NCI-H446 treated with DMSO at 0.1 percent for 48 hours (cell line): ENCODE measurements around the gene GNG7.
A peak's percentile ranks its signal among the peaks of the same experiment; 100 is the strongest.
"Not testable (repeated sequence)": the region's sequence is repeated elsewhere in the genome, so short reads cannot be mapped to it uniquely, and the experiment has no call there.

Experiments
- DNase-seq: peaks from one replicate; lab custom pipeline; 2025; lab: John Stamatoyannopoulos, UW

Gene GNG7

DNA sequence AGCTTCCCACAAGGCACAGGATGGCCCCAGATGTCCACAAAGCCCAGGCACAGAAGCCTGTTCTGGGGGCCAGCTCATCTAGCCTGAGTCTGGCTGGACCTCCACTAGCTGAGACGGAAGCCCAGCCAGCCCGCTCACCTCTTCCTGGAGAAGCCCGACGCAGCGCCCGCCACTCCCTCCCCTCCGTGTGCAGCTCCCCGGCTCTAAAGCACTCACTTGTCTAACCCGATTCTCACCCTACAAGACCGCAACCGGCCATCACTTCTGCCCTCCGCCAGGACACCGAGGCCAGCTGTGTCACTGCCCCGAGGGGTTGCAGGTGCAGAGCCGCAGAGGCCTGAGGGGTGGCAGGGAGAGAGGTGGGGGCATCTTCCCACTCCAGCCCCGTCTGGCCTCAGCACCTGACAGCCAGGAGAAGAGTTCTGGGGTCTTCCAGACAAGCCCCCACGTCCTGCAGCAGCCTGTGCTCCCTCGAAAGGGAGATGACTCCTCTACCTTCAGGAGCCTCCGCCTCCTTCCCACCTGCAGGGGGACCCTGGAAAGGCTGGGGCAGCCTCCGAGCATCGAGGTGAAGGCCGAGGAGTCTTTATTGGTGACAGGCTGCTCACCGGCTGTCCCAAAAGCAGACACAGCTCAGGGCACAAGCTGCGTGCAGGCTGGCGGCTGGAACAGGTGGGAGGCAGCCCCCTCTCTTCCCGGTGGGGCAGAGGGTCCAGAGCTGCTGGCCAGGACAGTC lies 24.6 kb upstream of the GNG7 start:
- DNase-seq = no peak

GRCh38 chr19:2726160-2726855 lies 23.8 kb upstream of the GNG7 start:
- no peak for DNase-seq

DNA sequence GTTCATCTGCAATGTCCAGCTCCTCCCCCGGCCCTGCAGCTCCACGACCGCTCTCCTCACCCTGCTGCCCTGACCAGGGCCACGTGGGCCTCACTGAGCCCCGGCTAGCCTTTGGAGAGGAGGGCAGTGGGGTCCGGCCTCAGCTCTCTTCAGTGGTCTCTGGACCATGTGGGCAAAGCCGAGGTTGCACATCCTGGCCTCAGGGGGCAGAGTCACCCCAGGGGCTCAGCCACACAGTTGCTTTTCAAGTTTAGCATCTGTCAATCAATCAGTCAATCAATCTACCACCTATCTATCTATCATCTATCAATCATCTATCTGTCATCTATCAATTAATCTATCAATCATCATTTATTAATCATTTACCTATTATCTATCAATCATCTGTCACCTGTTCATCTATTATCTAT lies 21.7 kb upstream of the GNG7 start:
- no peak for DNase-seq

DNA sequence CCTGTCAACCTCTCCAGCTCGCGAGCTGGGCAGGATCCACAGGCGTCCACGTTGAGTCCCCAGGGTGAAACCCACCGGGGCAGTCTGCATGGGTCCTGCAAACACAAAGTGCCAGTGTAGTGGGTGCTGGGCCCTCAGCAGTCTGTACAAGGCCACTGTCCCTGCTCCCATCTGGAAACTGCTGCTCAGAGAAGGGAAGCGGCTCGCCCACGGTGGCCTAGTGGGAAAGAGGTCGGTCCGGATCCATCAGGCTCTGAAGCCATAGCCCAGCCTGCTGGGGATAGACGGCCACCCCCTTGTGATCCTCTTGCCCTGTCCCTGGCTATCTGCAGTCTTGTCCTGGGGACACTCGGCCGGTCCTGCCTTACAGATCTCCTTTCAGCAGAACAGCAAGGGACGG lies 21.3 kb upstream of the GNG7 start:
- no peak for DNase-seq

- no peak for DNase-seq
These were observed 20.8 kb upstream of the GNG7 start for GRCh38 chr19:2723345-2723715.

GRCh38 chr19:2722541-2723344 lies 20.2 kb upstream of the GNG7 start:
- DNase-seq = no peak

DNA sequence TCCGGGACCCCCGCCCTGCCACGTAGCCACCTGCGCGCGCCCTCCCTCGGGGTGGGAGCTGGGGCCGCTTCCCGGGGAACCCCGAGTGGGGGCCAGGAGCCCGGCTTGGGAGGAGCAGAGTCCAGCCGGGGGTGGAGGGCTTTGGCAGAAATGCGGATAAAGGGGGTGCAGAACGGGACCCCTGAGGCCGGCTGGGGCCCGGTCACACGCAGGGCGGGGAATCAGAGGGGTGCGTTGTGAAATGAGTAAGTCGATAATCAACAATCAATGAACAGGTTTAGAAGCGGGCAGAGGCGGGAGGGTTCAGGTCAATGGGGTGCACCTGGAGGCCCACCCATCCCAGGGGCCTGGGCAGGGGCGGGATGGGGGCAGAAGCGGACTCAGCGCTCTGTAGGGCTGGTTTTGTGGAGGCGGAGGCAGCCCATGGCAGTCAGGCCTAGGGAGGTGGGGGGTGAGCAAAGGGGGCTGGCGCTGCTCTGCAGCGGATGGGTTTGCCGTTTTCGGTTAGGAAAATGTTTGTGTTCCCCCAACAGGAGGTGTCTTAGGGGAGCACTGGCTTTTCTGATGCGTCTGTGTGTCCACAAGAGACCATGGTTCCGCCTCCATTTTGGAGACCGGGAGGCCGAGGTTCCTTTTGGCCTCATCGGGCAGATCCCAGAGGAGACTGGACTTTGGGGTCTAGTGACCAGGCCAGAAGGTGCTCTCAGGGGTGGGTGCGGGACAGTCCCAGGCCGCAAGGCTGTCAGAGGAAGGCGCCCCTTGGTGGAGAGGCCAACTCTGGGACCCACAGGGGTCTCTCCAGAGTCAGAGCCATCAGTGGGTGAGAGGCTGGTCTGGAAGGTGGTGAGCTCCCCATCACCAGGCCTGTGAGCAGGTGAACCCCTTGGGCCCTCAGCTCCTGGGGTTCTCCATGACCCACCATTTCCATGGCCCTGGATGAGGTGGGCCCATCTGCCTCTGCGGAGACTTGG lies 19.4 kb upstream of the GNG7 start:
- no peak for DNase-seq

- no peak for DNase-seq
These were observed 18.5 kb upstream of the GNG7 start, which contains the start of gene DIRAS1 for GRCh38 chr19:2720777-2721569. TSS of gene DIRAS1 (minus strand) at chr19:2721372. CDS start at chr19:2717806, 3,566 bp downstream.

DNA sequence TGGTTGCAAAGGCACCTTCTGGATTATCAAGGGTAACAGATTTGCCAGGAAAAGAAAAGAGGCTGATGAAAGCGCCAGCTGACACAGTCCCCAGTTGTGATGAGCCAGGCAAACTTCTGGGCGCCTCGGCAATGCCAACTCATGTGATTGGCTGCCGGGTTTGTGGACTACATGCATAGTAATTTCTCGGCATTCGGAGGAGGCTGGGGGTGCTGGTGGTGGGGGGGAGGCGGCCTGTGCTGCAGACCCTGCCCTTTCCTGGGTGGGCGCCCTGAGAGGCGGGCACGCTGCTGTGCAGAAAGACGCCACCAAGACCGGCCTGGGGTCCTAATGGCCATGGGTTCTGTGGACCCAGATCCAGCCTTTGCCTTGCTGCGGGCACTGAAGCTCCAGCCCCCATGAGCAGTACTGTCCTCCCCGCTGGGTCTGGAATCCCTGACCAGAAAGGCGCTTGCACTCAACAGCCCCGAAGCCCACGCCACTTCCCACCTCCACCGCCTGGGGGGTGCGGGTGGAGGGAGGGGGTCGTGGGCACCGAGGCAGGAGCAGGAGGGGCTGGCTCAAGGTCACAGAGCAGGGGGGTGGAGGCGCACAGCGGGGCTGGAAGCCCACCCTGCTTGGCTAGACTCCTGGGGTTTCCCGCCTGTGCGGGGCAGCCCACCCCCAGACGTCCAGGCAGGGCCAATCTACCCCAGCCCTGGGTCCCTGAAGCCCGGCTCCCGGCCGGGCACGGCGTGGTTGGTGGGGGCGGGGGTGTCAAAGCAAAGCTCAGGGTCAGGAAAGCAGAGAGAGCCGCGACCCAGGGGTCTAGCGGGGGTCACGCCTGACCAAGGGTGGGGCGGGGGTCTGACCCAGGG lies 17.7 kb upstream of the GNG7 start:
- peak; percentile 10 for DNase-seq

GRCh38 chr19:2719232-2719735 lies 16.8 kb upstream of the GNG7 start:
- DNase-seq = no peak

DNA sequence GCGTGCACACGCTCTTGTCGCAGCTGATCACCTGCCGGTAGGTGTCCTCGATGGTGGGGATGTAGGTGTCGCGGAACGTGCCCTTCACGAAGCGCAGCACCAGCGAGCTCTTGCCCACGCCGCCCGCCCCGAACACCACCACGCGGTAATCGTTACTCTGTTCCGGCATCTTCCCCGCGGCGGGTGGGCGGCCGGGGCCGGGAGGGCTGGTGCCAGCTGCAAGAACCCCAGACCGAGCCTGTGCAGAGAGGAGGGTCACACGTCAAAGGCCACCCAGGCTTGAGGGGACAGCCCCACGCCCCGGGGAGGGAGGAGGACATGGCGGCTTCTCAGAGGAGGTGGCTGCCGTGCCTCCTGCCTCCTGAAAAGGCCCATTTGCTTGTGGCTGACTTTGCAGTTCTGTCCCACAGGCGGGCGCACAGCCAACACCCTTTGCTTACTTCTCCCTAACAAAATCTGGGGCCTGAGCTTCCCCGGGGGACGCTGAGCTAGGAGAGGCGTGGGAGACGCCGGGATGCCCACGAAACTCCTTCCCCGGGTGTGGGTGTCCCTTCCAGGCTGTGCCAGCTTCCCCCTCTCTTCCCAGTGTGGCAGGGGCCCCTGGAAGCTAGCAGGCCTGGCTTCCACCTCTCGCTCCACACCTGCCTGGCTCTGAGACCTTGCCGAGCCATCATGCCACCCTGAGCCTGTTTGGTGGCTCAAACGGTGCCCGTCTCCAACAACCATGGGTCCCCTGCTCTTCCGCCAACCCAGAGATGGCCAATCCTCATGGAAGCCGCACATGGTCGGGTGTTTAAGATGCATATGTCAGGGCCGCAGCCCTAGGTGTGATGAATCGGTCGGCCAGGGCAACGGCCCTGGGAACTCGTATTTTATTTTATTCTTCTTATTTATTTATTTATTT lies 15.4 kb upstream of the GNG7 start:
- DNase-seq = no peak

DNA sequence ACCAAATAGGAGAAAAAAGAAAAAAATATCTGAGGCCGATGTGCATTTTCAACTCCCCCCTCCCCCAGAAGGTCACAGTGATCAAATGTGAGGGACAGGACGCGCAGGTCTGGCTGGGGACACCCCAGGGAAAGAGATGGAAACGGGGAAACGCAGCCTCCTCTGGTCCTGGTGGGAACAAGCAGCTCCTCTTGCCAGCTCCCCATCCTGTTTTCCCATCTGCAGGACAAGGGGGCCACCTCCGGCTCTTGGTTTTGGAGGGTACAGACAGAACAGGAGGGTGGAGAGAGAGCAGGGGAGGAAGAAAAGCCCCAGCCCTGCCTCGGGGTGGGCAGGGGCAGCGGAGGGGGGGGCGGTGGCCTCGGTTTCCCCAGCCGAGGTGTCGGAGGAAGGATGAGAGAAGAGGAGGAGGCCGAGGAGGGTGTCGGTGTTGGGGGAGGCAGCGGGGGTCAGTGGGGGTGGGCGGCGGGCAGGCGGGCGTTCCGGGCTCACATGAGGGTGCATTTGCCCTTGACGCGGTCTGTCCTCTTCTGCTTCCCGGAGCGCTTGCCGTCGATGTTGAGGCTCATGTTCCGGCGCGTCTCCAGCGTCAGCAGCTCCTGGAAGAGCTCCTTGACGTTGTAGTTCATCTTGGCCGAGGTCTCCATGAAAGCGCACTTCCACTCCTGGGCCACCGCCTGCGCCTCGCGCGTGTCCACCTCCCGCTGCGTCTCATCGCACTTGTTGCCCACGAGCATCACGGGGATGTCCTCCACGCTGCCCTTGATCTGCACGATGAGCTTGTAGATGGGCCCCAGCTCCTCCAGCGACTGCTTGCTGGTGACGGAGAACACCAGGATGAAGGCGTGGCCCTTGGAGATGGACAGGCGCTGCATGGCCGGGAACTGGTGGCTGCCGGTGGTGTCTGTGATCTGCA lies 14.5 kb upstream of the GNG7 start:
- no peak for DNase-seq

GRCh38 chr19:2716275-2716650 lies 13.8 kb upstream of the GNG7 start:
- no peak for DNase-seq

GRCh38 chr19:2715470-2716274 lies 13.2 kb upstream of the GNG7 start:
- no peak for DNase-seq

- no peak for DNase-seq
These were observed 12.2 kb upstream of the GNG7 start for GRCh38 chr19:2714531-2715269.

- DNase-seq = not testable (repeated sequence)
These were observed 11.6 kb upstream of the GNG7 start for GRCh38 chr19:2714102-2714501.
